Measurements from ENCODE around the gene PGGT1B.

Gene PGGT1B

DNA sequence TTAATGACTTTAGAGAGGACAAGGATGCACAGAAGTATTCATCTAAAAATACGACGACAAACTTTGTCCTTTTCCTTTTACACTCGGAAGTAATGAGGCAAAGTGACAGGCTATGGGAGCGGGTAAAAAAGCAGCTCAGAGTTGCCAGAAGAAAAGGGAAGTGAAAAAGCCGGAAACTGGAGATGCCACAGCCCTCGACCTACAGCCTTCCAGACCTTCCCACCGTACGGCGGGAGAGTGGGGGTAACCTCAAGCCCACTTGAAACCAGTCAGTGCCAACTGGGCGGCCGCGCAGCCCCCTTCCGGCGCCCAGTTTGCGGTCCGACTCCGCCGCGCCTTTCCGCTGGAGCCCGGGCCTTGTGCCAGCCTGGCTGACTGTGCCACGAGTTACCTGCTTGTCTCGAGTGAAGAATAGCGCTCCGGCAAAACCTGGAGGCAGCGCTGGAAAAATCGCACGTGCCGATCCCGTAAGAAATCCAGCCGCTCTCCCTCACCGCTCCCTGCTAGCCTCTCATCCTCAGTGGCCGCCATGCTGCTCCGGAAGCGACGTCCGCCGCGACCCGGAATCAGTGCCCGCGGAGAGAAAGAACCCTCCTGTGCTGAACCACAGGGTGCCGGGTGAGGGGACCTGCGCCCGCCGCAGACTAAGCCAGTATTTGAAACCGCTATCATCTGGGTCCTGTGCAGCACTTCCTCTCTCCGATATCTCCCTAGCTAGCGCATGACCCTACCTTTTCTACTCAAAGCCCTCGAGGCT, at the start of gene PGGT1B:
Gene PGGT1B (minus strand): TSS at position 557 of the 757 bp plus-strand sequence. CDS start 26 bp downstream, at position 531.
- DNase-seq (ENCODE audit: low read depth in 2 of 2): peak; percentile 40 to 61

DNA sequence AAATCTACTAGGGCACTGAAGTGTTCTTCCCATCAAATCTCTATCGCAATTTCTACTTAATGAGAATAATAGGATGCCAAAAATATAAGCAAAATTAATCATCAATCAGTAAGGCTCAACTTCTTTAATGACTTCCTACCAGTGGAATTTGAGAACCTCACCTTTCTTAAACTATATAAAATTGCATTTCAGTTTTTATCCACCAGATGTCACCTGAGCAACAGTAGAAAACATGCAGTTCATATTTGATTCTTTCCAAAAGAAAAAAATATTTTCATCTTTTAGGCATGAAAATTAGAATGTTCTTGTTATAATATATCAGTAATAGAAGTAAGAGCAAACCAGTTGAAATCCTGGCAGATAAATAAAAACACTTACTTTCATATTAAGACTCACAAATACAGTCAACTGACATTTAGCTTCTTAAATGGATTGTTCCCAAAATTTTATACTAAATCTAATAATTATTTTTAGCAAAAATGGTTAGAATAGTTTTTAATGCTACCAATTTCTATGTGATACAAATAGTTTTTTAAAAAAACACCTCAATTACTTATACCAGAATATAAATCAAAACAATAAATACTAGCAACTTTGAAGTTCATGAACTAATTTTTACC, 47.2 kb upstream of the PGGT1B start:
- DNase-seq (ENCODE audit: low read depth in 2 of 2): no peak

DNA sequence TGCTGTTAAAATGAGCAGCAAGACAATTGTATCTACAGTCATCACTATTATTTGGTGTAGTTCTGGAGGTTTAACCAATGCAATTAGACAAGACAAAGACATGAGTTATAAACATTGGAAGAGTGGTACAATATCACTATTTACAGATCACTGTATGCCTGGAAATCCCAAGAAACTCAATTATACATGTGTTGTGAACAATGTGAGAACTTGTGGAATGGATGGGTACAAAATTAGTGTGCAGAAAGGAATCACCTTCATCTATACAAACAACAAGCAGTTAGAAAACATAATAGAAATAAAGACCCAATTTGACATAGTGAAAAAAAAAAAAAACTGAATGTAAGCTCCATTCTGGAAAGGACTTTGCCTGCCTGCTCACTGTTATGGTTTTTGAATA, 46.1 kb upstream of the PGGT1B start:
- DNase-seq (ENCODE audit: low read depth in 2 of 2): no peak

DNA sequence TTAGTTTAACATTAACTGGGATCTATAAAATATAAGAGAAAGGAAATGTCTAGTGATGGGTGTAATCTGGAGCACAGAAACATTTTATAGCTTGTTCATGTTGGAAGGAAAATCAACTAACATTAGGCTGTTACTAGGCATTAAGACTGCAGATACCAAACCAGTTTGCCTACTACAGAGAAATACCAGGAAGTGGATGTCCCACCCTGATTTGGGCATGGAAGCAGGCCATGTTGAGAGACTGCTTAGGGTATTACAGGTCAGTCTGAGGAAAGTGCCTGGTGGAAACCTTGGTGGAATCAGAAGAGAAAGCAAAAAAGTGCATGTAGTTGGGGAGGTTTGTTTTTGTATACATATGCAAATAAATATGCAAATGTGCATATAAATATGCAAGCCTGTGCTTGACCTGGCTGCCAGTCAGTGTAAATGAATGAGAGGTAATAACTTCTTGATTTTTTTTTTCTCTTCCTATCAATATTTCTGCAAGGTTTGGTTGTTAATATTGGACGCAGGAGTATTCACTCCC, 43.4 kb upstream of the PGGT1B start:
- no peak for DNase-seq (ENCODE audit: low read depth in 2 of 2)

DNA sequence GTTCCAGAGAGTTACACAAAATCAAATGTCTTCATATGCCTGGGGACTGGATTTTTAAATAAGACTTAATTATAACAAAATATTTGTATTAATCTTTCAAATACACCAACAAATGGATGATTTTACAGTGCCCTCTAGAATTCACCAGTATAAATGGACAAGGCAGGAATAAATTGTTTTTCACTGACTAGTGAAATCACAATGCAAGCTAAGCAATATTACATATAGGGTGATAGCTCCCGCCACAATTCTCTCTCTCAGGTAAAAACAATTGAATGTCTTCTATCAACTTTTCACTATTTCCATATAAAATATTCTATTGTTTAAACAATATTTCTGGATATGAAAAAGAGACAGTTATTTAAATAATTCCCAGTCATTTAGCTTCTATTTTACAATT, 41.8 kb upstream of the PGGT1B start:
- no peak for DNase-seq (ENCODE audit: low read depth in 2 of 2)

DNA sequence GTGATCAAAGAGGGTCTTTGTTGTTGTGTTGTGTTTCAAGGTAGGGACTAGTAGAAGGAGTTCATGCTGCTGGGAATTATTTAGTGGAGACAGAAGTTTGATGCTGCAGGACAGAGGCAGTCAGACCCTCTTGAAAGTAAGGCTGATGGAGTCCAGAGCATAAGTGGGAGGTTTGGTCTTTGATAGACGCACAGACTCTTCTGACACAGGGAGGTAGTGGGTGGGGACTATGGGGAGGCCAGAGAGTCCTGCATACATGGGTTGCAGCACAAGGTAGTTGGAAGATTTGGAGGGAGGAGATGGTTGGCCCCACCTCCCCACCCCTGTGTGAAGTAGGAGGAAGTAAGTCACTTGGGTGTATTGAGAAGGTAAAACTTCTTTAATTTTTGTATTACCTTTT, 36.1 kb upstream of the PGGT1B start:
- DNase-seq (ENCODE audit: low read depth in 2 of 2): no peak

DNA sequence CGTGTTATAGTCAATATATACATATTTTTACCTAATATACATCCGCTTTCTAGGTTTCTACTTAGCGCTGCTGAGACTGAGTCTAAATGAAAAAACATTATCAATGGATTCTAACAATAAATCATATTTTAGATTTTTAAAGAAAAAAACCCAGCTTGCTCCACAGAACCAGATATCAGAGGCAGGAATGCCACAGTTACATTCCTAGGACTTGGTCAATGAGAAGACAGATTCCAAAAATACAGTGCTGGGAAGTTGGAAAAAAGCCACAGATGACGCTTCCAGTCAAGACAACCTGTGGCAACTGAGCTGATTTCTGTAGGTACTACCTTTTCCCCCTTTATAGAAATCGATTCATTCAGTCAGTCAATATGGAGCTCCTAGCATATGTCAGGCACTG, 34.4 kb upstream of the PGGT1B start:
- DNase-seq (ENCODE audit: low read depth in 2 of 2): no peak

DNA sequence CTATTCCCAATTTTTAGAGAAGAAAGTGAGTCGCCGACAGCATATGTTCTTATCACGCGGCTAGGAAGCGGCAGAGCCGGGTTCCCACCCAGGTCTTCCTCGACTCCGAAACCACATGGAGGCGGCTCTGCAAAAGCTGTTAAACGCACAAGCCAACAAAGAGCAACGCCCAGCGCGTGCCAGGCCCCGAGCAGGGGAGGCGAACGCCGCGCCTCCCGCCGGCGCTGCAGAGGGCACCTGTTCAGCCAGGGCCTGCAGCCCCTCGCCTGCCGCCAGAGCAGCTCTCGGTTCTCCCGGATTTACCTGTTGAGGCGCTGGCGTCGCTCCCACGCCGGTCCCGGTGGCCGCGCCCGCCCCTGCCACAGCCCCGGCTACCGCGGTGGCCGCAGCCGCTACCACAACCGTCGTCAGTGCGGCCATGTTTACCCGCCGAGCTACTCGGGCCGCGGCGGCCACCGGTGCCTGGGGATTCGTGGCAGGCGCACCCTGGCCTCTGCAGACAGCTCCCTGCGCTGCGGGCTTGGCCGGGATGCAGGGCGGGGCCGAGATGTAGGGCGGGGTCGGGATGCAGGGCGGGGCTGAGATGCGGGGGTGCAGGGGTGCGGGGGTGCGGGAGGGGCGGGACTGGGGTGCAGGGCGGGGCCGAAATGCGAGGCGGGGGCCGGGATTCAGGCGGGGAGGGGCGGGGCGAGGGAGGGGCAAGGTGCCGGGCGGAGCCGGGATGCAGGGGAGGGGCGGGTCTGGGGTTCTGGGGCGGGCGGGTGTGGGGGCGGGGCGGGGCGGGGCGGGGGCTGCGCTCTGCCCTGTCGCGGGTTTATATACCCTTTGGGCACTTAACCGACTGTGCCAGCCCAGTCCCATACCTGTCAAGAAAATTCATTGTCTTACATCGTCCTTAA, 33.7 kb upstream of the PGGT1B start, which contains the start of gene CCDC112:
Gene CCDC112 (minus strand): TSS at position 531 of the 899 bp plus-strand sequence. CDS start 111 bp downstream, at position 420.
- peak; percentile 77 for DNase-seq (ENCODE audit: low read depth in 2 of 2)

DNA sequence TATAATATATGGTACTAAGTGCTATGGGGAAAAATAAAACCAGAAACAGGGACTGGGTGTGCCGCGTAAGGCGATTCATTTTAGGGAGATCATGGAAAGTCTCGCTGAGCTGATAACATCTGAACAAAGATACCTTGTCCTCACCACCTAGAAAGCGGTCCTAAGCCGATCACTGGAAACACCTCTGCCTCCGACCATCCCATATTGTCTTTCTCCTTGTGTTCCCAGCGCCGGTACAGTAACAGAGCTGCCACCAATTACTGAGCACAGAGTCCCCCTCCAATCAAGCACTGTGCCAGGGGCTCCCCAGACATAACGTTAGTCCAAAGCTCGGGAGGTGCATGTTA, 33.1 kb upstream of the PGGT1B start:
- no peak for DNase-seq (ENCODE audit: low read depth in 2 of 2)

DNA sequence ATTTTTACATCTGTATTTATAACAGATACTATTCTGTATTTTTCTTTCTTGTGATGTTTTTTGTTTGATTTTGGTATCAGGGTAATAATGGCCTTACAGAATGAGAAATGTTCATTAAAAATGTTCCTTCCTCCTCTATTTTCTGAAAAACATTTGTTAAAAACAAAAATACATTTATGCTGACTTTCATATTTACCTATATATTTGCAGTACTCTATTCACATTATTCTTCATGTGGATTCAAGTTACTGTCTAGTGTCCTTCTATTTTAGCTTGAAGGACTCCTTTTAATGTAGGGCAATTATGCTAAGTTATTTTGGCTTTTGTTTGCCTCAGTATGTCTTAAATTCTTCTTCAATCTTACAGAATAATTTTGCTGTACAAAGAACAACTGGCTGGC, 28.7 kb upstream of the PGGT1B start:
- no peak for DNase-seq (ENCODE audit: low read depth in 2 of 2)

DNA sequence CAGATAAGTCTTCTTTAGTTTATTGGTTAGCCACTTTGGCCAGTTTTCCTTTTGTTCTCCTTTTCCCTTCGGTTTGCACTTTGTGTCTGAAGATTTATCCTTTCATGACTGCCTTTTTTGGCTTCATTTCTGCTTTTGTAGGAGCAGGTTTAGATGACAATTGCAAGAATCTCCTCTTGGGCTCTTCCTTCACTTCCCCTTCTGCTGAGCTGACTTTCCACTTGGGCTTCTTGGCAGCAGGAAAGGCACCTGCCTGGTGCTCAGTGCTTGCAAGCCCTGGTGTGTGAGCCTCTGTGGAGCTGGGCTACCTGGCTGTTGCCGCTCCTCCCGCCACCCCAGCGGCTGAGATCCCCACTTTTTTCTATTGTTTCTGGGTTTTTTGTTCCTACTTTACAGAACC, 26.4 kb upstream of the PGGT1B start:
- DNase-seq (ENCODE audit: low read depth in 2 of 2): no peak

DNA sequence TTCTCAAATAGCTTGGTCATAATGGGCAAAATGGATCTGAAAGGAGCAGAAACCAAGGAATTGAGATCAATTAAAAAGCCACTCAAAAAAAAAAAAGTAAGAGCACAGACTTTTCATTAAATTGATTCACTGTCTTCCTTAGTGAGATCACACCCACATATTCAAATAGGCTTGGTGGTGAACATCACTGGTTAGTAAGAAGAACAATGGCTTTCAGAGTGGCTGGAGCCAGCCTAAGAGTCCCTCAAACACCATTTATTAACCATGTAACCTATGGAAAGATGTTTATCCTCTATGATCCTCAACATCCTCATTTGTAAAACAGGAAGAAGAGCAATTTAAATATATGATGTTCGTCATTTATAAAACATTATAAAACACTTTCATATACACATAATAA, 21.3 kb upstream of the PGGT1B start:
- no peak for DNase-seq (ENCODE audit: low read depth in 2 of 2)

DNA sequence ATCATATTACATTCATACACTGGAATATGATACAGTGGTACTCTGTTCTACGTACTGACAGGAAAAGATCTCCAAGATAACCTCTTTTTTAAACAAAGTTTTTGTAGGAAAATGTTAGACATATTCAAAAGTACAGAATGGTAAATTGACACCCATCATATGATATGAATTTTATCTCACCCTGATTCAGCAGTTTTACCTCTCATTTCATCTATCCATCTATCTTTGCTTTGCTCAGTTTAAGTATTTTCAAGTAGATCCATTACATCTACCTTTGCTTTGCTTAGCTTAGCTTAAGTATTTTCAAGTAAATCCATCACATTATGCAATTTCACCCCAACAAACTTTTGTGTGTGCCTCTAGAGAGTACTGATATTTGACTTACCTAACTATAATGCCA, 19.5 kb upstream of the PGGT1B start:
- no peak for DNase-seq (ENCODE audit: low read depth in 2 of 2)

DNA sequence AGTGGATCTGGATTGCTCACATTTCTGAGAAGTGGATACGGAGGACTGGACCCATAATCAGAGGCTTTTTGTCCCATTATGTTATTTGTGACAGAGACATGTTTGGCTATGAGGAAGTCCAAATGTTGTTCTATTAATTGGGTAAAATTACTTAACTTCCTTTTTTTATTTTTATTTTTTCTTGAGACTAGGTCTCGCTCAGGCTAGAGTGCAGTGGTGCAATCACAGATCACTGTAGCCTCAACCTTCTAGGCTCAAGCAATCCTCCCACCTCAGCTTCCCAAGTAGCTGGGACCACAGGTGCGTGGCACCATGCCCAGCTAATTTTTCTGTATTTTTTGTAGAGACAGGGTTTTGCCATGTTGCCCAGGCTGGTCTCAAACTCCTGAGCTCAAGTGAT, 11.9 kb upstream of the PGGT1B start:
- DNase-seq (ENCODE audit: low read depth in 2 of 2): no peak

DNA sequence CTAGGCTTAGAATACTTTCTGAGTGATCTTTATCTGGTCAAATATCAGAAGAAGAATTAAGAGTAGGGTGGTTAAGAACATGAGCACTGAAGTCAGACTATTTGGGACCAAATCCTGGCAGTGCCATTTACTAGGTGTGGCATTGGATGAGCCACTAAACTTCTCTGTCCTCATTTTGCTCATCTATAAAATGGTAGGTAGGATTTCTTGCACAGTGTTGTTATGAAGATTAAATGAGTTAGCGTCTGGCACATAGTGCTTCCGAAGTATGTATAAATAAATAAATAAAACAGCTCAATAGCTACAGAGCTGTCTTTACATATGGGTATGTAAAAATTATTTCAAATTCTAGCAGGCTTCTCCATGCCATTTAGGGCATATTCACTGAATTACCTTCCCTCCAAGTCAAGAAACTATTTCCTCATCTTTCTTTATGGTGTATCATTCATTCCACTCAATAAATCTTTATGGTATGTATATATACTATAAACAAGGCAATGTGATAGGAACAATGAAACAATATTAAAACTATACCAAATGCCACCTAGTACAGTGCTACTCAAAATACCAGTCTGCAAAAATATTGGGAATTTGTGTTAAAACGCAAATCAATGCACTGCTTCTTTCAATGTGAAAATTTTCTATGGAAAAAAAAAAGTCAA, 9.8 kb upstream of the PGGT1B start:
- DNase-seq (ENCODE audit: low read depth in 2 of 2): no peak

DNA sequence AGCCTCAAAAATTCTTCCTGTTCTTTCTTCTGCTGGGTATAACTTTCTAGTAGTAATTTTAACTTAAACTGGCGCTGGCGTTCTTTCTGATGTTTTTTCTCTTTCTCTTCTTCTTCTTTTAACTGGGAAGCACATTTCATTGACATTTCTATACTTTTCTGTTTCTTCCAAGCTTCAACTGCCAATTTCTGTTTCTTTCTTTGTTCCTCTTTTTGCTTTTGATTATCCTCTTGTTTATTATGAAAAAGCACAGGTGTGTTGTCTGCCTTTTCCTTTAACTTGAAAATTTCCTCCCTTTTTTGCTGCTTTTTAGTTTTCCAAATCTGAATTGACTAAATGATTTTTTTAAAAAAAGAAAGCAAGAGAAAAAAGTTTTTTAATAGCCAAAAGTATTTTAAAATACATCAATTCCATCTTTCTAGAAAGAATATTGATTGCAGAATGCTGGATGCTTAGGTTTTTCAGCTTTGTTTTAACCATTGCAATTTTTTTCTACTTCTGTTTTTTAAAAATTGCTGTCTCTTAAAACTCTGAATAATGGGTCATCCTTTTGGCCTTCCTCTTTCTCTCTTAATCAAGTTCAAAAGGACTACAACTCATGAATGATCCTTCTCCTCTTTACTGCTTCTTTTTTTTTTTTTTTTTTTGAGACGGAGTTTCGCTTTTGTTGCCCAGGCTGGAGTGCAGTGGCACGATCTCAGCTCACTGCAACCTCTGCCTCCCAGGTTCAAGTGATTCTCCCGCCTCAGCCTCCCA, 8.8 kb upstream of the PGGT1B start:
- DNase-seq (ENCODE audit: low read depth in 2 of 2): no peak

DNA sequence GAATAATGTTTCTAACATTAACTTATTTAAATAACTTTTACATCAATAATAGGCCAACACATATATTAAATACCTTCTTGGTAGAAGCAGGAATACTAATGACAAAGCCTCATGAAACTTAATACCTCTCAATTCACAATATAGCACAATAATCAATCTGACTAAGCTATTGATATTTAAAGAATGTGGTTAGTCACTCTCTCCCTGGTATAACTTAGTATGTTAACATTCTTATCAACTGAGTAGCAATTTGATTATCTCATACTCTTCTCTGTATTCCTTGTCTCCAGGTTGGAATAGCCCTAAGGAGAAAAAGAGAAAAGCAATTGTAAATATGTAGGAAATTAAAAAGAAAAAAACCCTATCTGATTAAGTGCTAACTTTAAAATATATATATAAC, 4.9 kb upstream of the PGGT1B start:
- no peak for DNase-seq (ENCODE audit: low read depth in 2 of 2)

DNA sequence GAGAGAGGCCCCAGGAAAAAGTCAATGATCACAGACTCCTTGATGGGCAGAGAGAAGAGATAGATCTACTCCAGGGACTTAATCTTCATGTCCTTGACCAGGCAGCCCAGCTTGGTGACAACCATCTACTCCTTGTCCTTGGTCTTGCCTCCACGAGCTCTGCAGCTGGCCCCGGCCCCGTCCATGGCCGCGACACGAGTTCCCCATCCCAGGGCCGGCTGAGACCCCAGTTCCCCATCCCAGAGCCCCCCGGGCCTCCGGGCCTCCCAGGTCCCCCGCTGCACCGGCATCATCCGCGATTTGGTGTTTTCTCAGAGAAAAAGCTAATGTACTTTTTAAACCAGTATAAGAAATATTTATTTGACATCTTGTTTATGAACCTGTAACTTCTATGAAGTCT, 2.5 kb upstream of the PGGT1B start:
- no peak for DNase-seq (ENCODE audit: low read depth in 2 of 2)

DNA sequence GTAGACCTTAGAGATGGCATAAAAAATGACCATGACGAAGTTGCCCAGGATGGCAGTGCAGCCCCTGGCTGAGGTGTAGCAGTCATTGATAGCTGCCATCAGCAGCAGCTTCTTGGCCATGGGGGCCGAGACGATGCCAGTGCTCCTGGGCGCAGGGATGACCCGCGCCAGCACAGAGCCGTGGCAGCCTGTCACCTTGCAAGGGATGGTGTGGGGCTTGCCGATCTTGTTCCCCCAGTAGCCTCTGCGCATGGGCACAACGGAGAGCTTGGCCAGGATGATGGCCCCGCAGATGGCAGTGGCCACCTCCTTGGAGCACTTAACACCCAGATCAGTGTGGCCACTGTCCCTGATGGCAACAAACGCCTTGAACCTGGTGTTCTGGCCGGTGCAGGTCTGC, 2.1 kb upstream of the PGGT1B start:
- no peak for DNase-seq (ENCODE audit: low read depth in 2 of 2)

DNA sequence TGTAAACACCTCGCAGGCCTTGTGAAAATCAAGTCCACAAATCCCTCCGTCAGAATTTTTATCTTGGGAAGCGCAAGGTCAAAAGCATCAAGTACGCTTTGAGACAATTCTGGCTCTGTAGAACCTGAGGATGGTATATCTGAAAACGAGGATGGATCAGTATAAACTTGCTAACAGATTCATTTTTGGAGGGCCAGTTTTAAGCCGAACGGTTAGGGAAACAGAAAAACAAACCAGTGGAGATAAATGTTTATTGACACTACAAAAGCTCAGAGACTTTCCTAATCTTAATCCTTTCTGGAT, 352 bp upstream of the PGGT1B start:
- no peak for DNase-seq (ENCODE audit: low read depth in 2 of 2)

DNA sequence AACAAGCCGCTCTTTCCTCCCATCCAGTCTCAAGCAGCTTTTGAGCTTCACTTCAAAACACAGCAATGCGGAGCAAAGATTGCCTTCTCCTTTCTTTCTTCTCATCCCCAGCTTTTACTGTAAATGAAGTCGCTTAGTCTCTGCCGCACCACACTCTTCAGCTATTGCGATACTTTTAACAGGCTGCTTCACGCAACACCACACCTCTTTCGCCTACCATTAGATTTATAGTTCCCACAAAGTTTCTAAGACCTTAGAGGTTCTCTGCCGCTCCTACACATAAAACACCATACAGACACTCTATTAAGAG, 711 bp downstream of the PGGT1B start:
- no peak for DNase-seq (ENCODE audit: low read depth in 2 of 2)

DNA sequence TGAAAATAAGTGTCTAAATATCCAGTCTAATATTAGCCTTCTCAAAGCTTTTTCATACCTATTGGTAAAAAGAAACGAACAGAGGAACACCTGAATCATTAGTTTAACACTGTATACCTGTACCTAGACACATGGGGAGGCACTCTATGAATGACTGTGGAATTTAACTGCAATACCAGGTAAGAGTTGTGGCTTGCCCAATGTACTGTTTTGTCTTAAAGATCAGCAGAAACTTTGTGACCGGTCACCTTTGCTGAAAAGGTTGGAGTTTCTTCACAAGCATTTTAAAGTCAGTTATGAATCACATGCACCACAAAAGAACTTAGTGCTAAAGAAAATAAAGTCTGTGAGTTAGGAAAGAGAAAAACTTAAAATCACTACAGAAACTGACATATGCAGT, 2.4 kb downstream of the PGGT1B start:
- no peak for DNase-seq (ENCODE audit: low read depth in 2 of 2)
